Endodermal cell (in vitro differentiated cells): ENCODE data around the gene CCNB3. TPM values are rescaled to one million over a fixed set of nuclear protein-coding genes. Genes with fewer than 3 reads are reported as not detected.
A peak's percentile ranks its signal among the peaks of the same experiment; 100 is the strongest.

Experiments
- DNase-seq: peaks from one replicate; pipeline ENCODE4 v3.0.0-alpha.2; 2017
- H3K27ac ChIP-seq: 2 replicates; pipeline ENCODE4 v1.5.1; 2013; ENCODE audit warnings: mild to moderate bottlenecking, low read depth, low read length, moderate library complexity
- H3K27me3 ChIP-seq: 2 replicates; pipeline ENCODE4 v1.6.1; 2013; ENCODE audit warnings: mild to moderate bottlenecking, low read length, moderate library complexity; ENCODE audit not compliant: insufficient read depth, control insufficient read depth, poor library complexity, severe bottlenecking
- H3K36me3 ChIP-seq: 2 replicates; pipeline ENCODE4 v1.7.0; 2013; ENCODE audit warnings: mild to moderate bottlenecking, low read length, moderate library complexity; ENCODE audit not compliant: control insufficient read depth, insufficient read depth
- H3K4me1 ChIP-seq: one replicate; pipeline ENCODE4 v1.7.0; 2013; ENCODE audit warnings: low read length; ENCODE audit not compliant: control insufficient read depth, insufficient read depth
- H3K4me3 ChIP-seq: 2 replicates; pipeline ENCODE4 v1.5.1; 2013; ENCODE audit warnings: mild to moderate bottlenecking, low read length, moderate library complexity
- H3K9ac ChIP-seq: 2 replicates; pipeline ENCODE4 v1.6.1; 2013; ENCODE audit warnings: mild to moderate bottlenecking, low read length, moderate library complexity; ENCODE audit not compliant: poor library complexity, severe bottlenecking; ENCODE audit errors: extremely low read depth
- H3K9me3 ChIP-seq: 2 replicates; pipeline ENCODE4 v1.6.1; 2013; ENCODE audit warnings: mild to moderate bottlenecking, low read length, moderate library complexity; ENCODE audit not compliant: control insufficient read depth
- H3K27ac Mint-ChIP-seq: 2 replicates; pipeline ENCODE4 v1.8.0; 2020; ENCODE audit warnings: mixed read lengths
- H3K27me3 Mint-ChIP-seq: 2 replicates; pipeline ENCODE4 v1.8.0; 2021; ENCODE audit warnings: mild to moderate bottlenecking, mixed read lengths; ENCODE audit not compliant: insufficient read depth
- H3K36me3 Mint-ChIP-seq: 2 replicates; pipeline ENCODE4 v1.8.0; 2020; ENCODE audit warnings: low read depth, mixed read lengths
- H3K4me1 Mint-ChIP-seq: 2 replicates; pipeline ENCODE4 v1.8.0; 2020; ENCODE audit warnings: mixed read lengths
- H3K4me3 Mint-ChIP-seq: 2 replicates; pipeline ENCODE4 v1.8.0; 2020; ENCODE audit warnings: mild to moderate bottlenecking, moderate library complexity, mixed read lengths
- H3K9me3 Mint-ChIP-seq: 2 replicates; pipeline ENCODE4 v1.8.0; 2020; ENCODE audit warnings: mild to moderate bottlenecking, mixed read lengths
- CTCF ChIP-seq: fragments of 200-600 bp; sonication (generic); conservative IDR thresholded peaks from 2 replicates; pipeline ENCODE4 v1.5.0; 2021; ENCODE audit warnings: antibody characterized with exemption, mild to moderate bottlenecking
- WGBS, 2 experiments: methylation state at CpG; one replicate each; pipeline versions ENCODE4 v1.1.5 to v1.1.7; 2013; ENCODE audit warnings: missing lambda C conversion rate in 2 of 2, mixed read lengths in 1 of 2; ENCODE audit not compliant: insufficient coverage in 1 of 2, insufficient read length in 1 of 2; 5-methylcytosine and 5-hydroxymethylcytosine counted together
- total RNA-seq, 2 donors: library from RNA; stranded (reverse); fragmentation: NEBNext Ultra II Directional in 1 of 2; extraction: Animal tissue kit (Norgen Biotek cat#: 25700) in 1 of 2; gene quantifications; 2 replicates in 1 of 2; 3 replicates in 1 of 2; pipeline ENCODE4 v1.2.1, GENCODE V29; 2021

The CCNB3 gene
- total RNA-seq, 2 donors from 2014 or later = 0.07 TPM; not detected in 1

GRCh38 chrX:50180073-50180940, 24.3 kb upstream of the CCNB3 start:
- Histone ChIP-seq H3K27me3 (no peaks in the 10 kb centered on the region), H3K27ac (no peak overlapping the region), H3K36me3 (no peaks in the 10 kb centered on the region), H3K9me3 (no peaks in the 10 kb centered on the region), H3K9ac (no peak overlapping the region), H3K4me3 (no peak overlapping the region), H3K4me1 (no peaks in the 10 kb centered on the region)
- peak; percentile 43 for DNase-seq
- no peak overlapping the region for H3K27ac Mint-ChIP-seq
- H3K4me1 Mint-ChIP-seq = peaks cover 28% of the 10 kb centered on the region
- no peak overlapping the region for H3K4me3 Mint-ChIP-seq
- 77 to 93% methylated on average over 3 to 10 of the region's 10 CpGs for WGBS, 2 experiments
- peaks cover 74% of the 10 kb centered on the region for H3K9me3 Mint-ChIP-seq
- H3K27me3 Mint-ChIP-seq = no peaks in the 10 kb centered on the region
- H3K36me3 Mint-ChIP-seq = no peaks in the 10 kb centered on the region
- TF ChIP-seq CTCF = no peak

GRCh38 chrX:50183891-50184290, 20.7 kb upstream of the CCNB3 start:
- H3K36me3 ChIP-seq = no peaks in the 10 kb centered on the region
- no peaks in the 10 kb centered on the region for H3K9me3 ChIP-seq
- no peak overlapping the region for H3K9ac ChIP-seq
- no peaks in the 10 kb centered on the region for H3K27me3 ChIP-seq
- H3K27ac Mint-ChIP-seq = peak overlapping the region; percentile 82
- TF ChIP-seq CTCF = no peak
- H3K27ac ChIP-seq = no peak overlapping the region
- H3K36me3 Mint-ChIP-seq = no peaks in the 10 kb centered on the region
- no peaks in the 10 kb centered on the region for H3K27me3 Mint-ChIP-seq
- 38 to 92% methylated on average over 2 to 3 of the region's 3 CpGs for WGBS, 2 experiments
- H3K9me3 Mint-ChIP-seq = peaks cover 66% of the 10 kb centered on the region
- peak; percentile 58 for DNase-seq
- H3K4me3 Mint-ChIP-seq = no peak overlapping the region
- peaks cover 3% of the 10 kb centered on the region for H3K4me1 ChIP-seq
- no peak overlapping the region for H3K4me3 ChIP-seq
- H3K4me1 Mint-ChIP-seq = peaks cover 33% of the 10 kb centered on the region

- Mint-ChIP-seq H3K9me3 (peaks cover 49% of the 10 kb centered on the region), H3K4me3 (no peak overlapping the region), H3K36me3 (no peaks in the 10 kb centered on the region), H3K27ac (no peak overlapping the region), H3K4me1 (peaks cover 15% of the 10 kb centered on the region), H3K27me3 (peaks cover 7% of the 10 kb centered on the region)
- Histone ChIP-seq H3K36me3 (no peaks in the 10 kb centered on the region), H3K9me3 (no peaks in the 10 kb centered on the region), H3K9ac (no peak overlapping the region), H3K27me3 (no peaks in the 10 kb centered on the region), H3K4me3 (no peak overlapping the region), H3K27ac (peak overlapping the region; percentile 32), H3K4me1 (peaks cover 3% of the 10 kb centered on the region)
- 60 to 84% methylated on average over 1 to 9 of the region's 9 CpGs for WGBS, 2 experiments
- TF ChIP-seq CTCF = no peak
- DNase-seq = no peak
Measured at GRCh38 chrX:50188859-50189600, 15.5 kb upstream of the CCNB3 start.
